Activated T-cell treated with anti-CD3 and anti-CD28 coated beads, Interleukin-2, amount 50 U/mL, for 72 hours (primary cell): ENCODE results near the gene RPL10. TPM values are rescaled to one million over a fixed set of nuclear protein-coding genes. Genes with fewer than 3 reads are reported as not detected.

ENCODE experiments used
- ATAC-seq, 2 donors: fragments of 150-1000 bp; cut with Tn5 transposase; replicated peaks in 1 of 2; 2 replicates each; pipeline ENCODE4 v1.10.0; 2021; ENCODE audit warnings: moderate library complexity in 2 of 2, mild to moderate bottlenecking in 1 of 2
- DNase-seq, 2 donors: peaks; one replicate each; pipeline ENCODE4 v3.0.0; 2021 to 2022; ENCODE audit warnings: mixed read lengths in 1 of 2
- H3K27ac Mint-ChIP-seq: one replicate; pipeline ENCODE4 v1.8.0; 2022; ENCODE audit warnings: mild to moderate bottlenecking, moderate library complexity, mixed read lengths
- H3K27me3 Mint-ChIP-seq: one replicate; pipeline ENCODE4 v1.8.0; 2022; ENCODE audit warnings: low read depth, mixed read lengths
- H3K36me3 Mint-ChIP-seq, 2 donors: one replicate each; pipeline ENCODE4 v1.8.0; 2022; ENCODE audit warnings: mixed read lengths in 2 of 2, mild to moderate bottlenecking in 1 of 2; ENCODE audit not compliant: insufficient read depth in 2 of 2
- H3K4me1 Mint-ChIP-seq: one replicate; pipeline ENCODE4 v1.8.0; 2022; ENCODE audit warnings: low read depth, mixed read lengths
- H3K4me3 Mint-ChIP-seq, 2 donors: one replicate each; pipeline ENCODE4 v1.8.0; 2022; ENCODE audit warnings: mild to moderate bottlenecking in 2 of 2, mixed read lengths in 2 of 2, moderate library complexity in 2 of 2
- H3K9me3 Mint-ChIP-seq, 2 donors: one replicate each; pipeline ENCODE4 v1.8.0; 2022; ENCODE audit warnings: mixed read lengths in 2 of 2
- total RNA-seq, 2 donors: library from RNA; stranded (reverse); gene quantifications; one replicate each; pipeline ENCODE4 v1.2.3, GENCODE V29; 2022

Gene RPL10
- total RNA-seq, 2 donors from 2014 or later: 3,958 to 4,635 TPM

DNA sequence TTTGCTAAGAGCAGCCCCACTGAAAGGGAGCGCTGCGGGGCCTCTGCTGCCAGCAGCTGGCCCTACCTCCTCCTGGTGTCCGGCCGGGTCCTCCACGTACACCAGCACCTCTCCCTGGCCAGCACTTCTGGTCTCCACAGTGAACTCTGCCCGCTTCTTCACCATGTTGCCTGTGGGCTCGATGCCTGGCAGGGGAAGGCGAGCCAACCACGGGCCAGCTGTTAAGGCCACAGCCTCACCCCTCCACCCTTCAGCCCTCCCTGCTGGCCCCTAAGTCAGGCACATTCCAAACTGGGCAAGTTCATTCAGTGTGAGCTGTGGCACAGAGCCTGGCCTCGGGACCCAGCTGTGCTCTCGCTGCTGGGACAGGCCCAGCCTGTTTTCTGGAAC, 31.5 kb upstream of the RPL10 start:
- ATAC-seq (no peak), DNase-seq (no peak)
- peaks cover 8 to 9% of the 10 kb centered on the region in 2 donors for H3K36me3 Mint-ChIP-seq
- H3K27me3 Mint-ChIP-seq: no peaks in the 10 kb centered on the region
- no peak overlapping the region for H3K27ac Mint-ChIP-seq
- H3K4me1 Mint-ChIP-seq: peaks cover 8% of the 10 kb centered on the region
- H3K4me3 Mint-ChIP-seq: no peak overlapping the region
- no peaks in the 10 kb centered on the region for H3K9me3 Mint-ChIP-seq

DNA sequence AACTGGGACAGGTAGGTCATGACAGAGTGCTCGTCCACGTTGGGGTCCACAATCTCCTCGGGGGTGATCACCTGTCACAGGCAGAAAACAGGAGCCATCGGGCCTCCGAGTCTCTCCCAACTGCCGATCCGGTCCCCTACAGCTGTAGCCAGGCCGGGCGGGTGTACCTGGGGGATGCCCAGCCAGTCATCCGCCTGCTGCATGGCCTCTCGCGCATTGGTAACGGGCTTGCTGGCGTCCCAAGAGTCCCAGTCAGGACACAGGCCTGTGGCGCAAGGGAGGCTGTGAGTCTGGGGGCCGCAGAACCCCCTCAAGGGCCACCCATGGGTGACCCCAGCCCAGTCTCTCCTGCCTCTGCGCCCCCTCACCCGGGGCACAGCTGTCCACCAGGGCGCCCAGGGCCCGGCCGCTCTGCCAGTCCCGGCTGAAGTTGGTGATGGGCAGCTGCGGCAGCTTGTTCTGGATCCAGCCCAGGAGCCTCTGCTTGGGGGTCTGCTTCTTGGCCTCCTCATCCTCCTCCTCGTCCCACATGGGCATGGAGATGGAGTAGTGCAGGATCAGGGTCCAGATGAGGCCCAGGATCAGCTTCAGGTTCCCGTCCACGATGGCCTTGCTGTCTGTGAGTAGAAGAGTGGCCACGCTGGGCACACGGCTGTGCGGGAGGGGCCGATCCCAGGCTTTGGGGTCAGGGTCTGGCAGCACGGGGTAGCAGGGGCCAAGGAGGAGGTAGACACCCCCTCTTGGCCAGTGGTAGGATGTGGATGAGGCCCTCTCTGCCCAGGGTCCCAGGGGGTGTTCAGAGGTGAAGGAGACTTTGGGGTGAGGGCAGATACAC, 30.5 kb upstream of the RPL10 start:
- no peak for DNase-seq
- H3K4me3 Mint-ChIP-seq: peak overlapping the region; percentile 93 to 94
- H3K4me1 Mint-ChIP-seq: peaks cover 15% of the 10 kb centered on the region
- H3K9me3 Mint-ChIP-seq: no peaks in the 10 kb centered on the region
- no peak for ATAC-seq
- no peaks in the 10 kb centered on the region for H3K27me3 Mint-ChIP-seq
- H3K27ac Mint-ChIP-seq: peak overlapping the region; percentile 89
- peaks cover 8 to 9% of the 10 kb centered on the region in 2 donors for H3K36me3 Mint-ChIP-seq

DNA sequence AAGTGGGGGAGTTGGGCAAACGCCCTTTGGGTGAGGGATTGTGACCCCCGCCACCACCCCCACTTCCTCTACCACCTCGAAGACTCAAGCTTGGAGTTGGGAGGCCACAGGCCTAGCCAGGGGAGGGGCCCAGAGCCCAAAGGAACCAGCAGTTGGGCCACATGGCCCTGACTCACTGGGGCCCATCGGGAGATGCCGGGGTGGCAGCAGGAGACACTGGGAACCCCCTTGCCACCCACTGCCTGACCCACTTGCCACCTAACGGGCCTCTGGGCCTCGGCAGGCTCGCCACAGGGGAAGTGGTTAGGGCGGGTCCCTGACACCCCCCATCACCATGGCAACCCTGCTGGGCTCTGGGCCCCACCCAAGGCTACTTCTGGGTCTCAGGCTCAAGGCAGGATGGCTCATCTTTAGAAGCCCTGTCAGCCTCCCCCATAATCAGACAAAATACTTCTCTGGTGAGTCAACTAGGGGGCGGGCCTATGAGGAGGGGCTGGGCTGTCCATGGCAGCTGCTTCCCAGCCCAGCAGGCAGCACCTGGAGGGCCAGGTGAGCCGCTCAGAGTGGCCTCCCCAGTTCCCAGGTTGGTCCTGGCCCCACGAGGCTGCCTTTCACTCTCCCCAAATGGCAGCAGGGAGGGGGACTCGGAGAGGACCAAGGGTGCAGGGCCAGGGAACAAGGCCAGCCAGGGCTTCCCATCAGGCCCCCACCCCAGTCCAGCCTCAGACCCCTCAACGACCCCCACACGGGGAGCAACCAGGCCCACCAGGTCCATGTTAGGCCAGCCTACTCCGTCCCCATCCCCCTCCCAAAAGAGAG, 29.3 kb upstream of the RPL10 start:
- Mint-ChIP-seq H3K9me3 (no peaks in the 10 kb centered on the region), H3K4me3 (peak overlapping the region; percentile 93 to 94), H3K36me3 (peaks cover 7 to 8% of the 10 kb centered on the region in 2 donors), H3K4me1 (peaks cover 16% of the 10 kb centered on the region), H3K27ac (no peak overlapping the region), H3K27me3 (no peaks in the 10 kb centered on the region)
- ATAC-seq: peak; percentile 68 to 76
- peak; percentile 91 to 95 for DNase-seq

DNA sequence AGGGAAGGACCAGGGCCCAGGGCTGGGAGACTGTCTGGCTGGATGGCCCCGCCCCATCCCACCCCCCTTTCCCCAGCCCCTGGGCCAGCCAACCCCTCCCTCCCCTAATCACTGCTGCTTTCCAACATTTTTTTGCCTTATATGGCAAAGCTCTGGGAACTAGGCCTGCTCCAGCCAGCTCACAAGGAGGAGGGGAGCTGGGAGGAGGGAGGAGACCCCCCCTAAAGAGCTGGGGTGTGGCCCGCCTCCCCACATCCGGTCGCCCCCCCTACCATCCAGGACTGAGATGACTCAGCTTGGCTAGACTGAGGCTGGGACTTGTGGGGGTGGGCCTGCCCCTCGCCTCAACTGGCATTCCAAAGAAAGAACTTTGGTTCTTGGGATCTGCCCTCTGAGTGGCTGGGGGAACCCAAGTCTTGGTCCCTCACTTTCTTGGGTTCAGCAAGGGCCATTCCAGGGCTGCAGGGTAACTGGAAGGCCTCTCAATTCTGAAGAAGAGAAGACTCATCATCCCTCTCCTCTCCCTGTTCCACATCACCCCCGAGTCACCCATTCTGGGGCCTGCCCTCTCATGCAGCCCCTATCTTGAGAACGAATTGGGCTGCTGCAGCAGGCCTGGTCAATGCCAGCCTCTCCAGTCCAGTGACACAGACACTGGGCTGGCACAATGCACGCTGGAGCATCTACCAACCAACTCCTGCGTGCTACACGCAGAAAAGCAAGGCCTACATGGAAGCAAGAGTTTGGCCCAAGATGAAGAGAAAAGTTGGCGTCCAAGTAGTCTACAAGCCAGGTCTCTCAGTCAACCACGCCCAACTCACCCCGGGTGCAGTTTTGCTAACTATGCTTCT, 28.5 kb upstream of the RPL10 start:
- H3K36me3 Mint-ChIP-seq: peaks cover 6 to 7% of the 10 kb centered on the region in 2 donors
- peak overlapping the region; percentile 93 to 94 for H3K4me3 Mint-ChIP-seq
- no peaks in the 10 kb centered on the region for H3K27me3 Mint-ChIP-seq
- H3K27ac Mint-ChIP-seq: peak overlapping the region; percentile 69
- DNase-seq (peak; percentile 63 to 69), ATAC-seq (peak; percentile 6 to 15)
- H3K9me3 Mint-ChIP-seq: no peaks in the 10 kb centered on the region
- H3K4me1 Mint-ChIP-seq: peaks cover 16% of the 10 kb centered on the region

DNA sequence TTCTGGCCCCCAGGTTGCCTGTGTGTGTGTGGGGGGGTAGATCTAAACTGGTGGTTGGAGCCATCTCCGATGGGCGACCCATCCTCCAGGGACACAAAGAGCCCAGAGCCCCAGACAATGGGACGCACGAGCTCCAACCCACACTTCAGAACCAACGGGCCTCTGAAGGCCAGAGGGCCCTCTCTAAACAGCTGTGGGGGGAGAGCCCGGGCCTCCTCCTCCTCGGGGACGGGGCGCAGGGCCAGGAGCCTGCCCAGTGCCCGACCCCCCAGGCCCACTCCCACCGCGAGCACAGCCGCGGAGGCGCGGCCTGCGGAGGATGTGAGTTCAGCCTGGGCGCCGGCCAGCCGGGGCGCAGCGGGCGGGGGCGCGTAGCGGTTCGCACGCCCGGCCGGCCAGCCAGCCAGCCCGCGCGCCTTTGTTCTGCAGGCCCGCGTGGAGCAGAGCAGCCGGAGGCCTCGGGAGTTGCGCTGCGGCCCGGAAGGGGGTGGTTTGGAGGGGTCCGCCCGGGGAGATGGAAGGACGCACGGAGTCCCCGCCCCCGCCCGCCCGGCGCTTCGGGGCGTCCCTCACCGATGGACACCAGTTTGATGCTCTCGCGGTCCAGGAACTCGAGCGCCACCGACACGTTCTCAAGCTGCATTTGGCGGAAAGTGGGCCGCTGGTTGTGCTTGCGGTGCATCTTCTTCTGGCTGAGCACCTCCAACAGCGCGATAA, 27.7 kb upstream of the RPL10 start:
- H3K9me3 Mint-ChIP-seq: no peaks in the 10 kb centered on the region
- peaks cover 5 to 6% of the 10 kb centered on the region in 2 donors for H3K36me3 Mint-ChIP-seq
- H3K27me3 Mint-ChIP-seq: no peaks in the 10 kb centered on the region
- H3K4me1 Mint-ChIP-seq: peaks cover 16% of the 10 kb centered on the region
- DNase-seq (peak in 1 of 2 donors; percentile 27), ATAC-seq (no peak)
- peak overlapping the region; percentile 93 to 94 for H3K4me3 Mint-ChIP-seq
- peak overlapping the region; percentile 69 for H3K27ac Mint-ChIP-seq

DNA sequence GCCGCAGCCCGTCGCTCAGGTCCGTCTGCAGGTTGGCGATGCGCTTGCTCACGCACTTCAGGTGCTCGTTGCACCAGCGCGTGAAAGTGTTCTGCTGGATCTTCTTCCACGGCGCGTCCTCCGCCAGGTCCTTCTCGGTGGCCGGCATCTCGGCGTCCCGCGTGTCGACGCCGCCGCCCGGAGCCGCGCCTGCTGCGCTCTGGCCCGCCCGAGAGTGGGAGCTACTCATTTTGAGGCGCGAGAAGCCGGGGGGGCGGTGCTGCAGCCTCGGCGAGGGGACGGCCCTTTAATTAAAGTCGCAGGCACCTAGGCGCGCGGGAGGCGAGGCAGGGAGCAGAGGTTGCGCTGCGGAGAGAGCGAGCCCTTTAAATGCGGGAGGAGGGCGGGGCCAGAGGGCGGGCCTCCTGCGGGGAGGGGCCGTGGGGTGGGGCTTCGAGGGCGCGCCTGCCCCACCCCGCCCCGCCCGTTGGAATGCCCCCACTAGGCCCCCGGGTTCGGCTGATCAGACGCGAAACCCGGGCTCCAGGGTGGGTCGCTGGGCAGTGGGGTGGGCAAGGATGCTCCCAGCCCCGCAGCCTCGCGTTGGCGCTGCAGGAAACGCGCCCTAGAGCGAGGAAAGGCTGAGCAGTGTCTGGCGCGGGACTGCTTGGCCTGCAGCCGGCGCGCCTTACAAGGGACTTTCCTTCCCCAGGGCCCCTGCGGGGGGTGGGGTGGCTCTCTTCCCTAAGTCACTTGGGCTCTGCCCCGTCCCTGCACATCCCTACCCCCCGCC, 27.0 kb upstream of the RPL10 start:
- Mint-ChIP-seq H3K36me3 (peaks cover 4% of the 10 kb centered on the region in 2 donors), H3K27ac (no peak overlapping the region), H3K27me3 (no peaks in the 10 kb centered on the region), H3K4me1 (peaks cover 16% of the 10 kb centered on the region), H3K4me3 (peak overlapping the region; percentile 80 to 87), H3K9me3 (no peaks in the 10 kb centered on the region)
- DNase-seq (peak; percentile 91 to 94), ATAC-seq (peak; percentile 53 to 60)

DNA sequence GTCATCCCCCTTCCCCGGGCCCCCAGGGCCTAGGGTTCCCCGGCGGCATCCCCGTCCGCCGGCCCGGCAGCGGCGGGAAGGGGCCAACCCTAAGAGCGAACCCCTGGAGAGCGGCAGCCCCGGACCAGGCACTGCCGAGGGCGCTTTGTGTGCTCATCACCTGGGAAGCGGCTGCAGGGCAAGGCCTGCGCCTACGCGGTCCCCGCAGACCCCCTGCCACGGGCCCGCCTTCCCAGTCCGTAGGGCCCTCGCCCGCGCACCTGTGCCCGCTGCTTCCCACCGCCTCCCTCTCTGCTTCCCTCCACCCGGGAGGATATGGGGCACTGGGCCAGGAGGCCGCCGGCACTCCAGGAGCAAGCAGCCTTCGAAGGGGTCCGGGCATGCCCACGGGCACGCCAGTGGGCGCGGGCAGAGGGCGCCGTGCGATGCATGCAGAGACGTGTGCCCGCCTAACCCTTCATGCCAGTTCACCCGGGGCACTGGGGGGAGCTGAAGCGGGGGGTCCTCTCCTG, 26.3 kb upstream of the RPL10 start:
- no peaks in the 10 kb centered on the region for H3K9me3 Mint-ChIP-seq
- no peaks in the 10 kb centered on the region for H3K27me3 Mint-ChIP-seq
- H3K36me3 Mint-ChIP-seq: peaks cover 4% of the 10 kb centered on the region in 2 donors
- ATAC-seq (peak; percentile 1 to 3), DNase-seq (no peak)
- H3K27ac Mint-ChIP-seq: no peak overlapping the region
- peak overlapping the region; percentile 82 to 87 for H3K4me3 Mint-ChIP-seq
- H3K4me1 Mint-ChIP-seq: peaks cover 16% of the 10 kb centered on the region

DNA sequence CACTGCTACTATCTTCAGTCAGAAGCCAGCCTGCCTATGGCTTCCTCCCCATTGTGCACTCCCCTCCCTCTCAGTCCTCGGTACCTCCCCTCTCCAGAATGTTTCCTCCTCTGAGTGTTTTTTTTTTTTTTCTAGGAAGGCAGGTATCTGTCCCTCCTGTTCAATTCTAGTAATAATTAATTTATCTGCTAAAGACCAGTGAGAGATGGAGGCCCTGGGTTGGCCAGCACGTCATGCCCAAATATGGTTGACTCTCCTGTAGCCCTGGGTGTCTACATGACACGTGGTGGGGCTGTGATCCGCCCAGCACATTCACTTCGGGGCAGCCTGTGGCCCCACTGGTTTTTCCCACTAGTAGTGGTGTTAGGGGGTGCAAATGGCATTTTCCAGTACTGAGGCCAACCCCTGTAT, 25.6 kb upstream of the RPL10 start:
- Mint-ChIP-seq H3K27ac (peak overlapping the region; percentile 90), H3K36me3 (peaks cover 4% of the 10 kb centered on the region in 2 donors), H3K4me1 (peaks cover 23% of the 10 kb centered on the region), H3K9me3 (no peaks in the 10 kb centered on the region), H3K4me3 (peak overlapping the region; percentile 82 to 87), H3K27me3 (no peaks in the 10 kb centered on the region)
- DNase-seq: peak; percentile 46 to 51
- no peak for ATAC-seq

DNA sequence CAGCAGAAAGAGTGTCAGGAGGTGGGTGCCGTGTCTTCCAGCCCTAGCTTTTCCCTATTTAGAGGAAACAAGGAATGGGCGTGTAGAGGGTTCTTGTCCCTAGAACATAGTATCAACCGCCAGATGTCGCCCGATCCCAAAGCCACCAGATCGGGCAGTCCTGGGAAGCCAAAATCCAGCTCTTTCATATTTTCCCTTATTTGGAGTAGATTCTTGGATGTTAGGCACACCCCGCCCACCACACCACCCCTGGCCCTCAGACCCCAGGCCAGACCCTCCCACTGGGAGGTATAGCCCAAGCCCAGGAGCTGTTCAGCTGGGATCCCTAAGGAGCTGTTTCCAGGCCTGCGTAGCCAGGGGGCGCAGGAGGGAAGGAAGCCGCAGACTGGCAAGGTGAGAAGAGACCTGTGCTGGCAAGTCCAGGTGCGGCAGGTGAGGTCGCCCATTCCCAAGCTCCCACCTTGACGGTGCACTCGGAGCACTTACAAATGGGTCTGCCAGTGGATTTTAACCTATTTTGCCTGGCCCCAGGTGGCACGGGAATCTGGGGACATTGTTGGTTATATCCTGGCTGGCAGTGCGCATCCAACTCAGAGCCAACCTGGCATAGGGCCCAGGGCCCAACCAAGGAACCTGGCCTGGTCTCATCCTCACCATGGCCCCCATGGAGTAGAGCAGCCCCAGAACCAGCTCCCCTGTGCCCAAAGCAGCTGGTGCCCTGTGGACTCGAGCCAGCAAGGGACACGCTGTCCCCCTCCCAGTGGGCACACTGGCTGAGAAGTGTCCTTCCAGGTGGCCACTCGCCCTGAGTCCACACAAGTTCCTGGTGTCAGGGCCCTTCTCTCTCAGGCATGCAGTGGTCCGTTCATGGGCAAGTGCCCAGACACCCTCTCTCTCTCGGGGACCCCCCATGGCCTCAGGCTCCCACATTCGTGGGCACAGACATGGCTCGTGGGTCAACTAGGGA, 24.6 kb upstream of the RPL10 start:
- H3K4me1 Mint-ChIP-seq: peaks cover 14% of the 10 kb centered on the region
- H3K27me3 Mint-ChIP-seq: no peaks in the 10 kb centered on the region
- no peak overlapping the region for H3K27ac Mint-ChIP-seq
- H3K9me3 Mint-ChIP-seq: no peaks in the 10 kb centered on the region
- DNase-seq: no peak
- peak overlapping the region; percentile 81 to 84 for H3K4me3 Mint-ChIP-seq
- ATAC-seq: no peak
- peaks cover 4% of the 10 kb centered on the region in 2 donors for H3K36me3 Mint-ChIP-seq

DNA sequence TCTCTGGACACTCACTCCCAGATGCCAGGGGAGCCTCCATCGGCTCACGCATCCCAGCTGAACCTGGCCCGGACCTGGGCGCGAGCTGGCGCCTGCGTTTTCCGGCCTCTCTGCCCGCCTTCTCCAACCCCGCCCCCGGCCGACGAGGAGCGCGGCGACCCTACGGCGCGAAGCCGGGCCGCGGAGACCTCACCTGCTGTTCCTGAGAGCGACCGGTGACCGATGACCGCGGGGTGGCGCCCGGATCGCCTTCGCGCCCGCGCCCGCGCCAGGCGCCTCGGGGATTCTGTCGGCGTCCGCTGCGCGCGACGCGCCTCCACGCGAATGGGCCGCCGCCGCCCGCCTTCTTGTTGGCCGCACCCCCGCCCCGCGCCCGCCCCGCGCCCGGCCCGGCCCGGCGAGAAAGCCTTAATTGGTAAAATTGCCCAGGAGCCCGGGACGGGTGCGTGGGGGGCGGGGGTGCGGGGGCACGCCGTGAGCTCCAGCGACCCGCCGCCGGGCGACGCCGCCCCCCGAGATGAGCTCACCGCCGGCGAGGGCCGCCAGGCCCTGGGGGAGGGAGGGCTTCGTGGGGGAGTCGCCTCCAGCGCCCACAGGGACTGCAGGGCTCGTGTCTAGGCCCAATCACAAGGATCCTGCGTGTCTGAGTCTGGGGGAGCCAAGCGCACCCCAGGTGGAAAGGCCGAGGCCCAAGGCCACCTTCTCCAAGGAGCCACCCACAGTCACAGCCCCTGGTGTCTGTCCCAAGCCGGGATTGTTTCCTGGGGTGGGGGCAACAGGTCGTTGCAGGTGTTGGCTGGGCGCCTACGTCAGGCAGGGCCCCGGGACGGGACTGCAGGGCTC, 23.6 kb upstream of the RPL10 start, which contains the start of gene FLNA:
Gene FLNA, minus strand, starts transcription at position 322 of the 843 bp plus-strand sequence. CDS start 3,389 bp downstream, outside the sequence.
- Mint-ChIP-seq H3K27me3 (no peaks in the 10 kb centered on the region), H3K27ac (no peak within 1 kb of the TSS), H3K9me3 (no peaks in the 10 kb centered on the region), H3K36me3 (peaks cover 4% of the 10 kb centered on the region in 2 donors), H3K4me3 (peak within 1 kb of the TSS; percentile 81 to 84), H3K4me1 (peaks cover 14% of the 10 kb centered on the region)
- no peak for ATAC-seq
- DNase-seq: peak; percentile 53 to 54
